ENCODE data around the gene TBC1D12. TPM values are rescaled to one million over a fixed set of nuclear protein-coding genes. Genes with fewer than 3 reads are reported as not detected.

Gene TBC1D12
- total and polyA plus RNA-seq, 7 donors = 1.5 to 5.4 (median 5.0) TPM

- no peak for ATAC-seq
- Histone ChIP-seq H3K4me1 (no peaks in the 10 kb centered on the region), H3K4me3 (no peak overlapping the region), H3K27ac (no peak overlapping the region), H3K9me3 (no peaks in the 10 kb centered on the region), H3K27me3 (ENCODE audit: insufficient read depth in 3 of 3, low read length in 2 of 3) (no peaks in the 10 kb centered on the region), H3K36me3 (ENCODE audit: insufficient read depth in 1 of 2, low read depth in 1 of 2) (peaks cover 0 to 15% of the 10 kb centered on the region in 2 donors)
- TF ChIP-seq, protein P1, sequence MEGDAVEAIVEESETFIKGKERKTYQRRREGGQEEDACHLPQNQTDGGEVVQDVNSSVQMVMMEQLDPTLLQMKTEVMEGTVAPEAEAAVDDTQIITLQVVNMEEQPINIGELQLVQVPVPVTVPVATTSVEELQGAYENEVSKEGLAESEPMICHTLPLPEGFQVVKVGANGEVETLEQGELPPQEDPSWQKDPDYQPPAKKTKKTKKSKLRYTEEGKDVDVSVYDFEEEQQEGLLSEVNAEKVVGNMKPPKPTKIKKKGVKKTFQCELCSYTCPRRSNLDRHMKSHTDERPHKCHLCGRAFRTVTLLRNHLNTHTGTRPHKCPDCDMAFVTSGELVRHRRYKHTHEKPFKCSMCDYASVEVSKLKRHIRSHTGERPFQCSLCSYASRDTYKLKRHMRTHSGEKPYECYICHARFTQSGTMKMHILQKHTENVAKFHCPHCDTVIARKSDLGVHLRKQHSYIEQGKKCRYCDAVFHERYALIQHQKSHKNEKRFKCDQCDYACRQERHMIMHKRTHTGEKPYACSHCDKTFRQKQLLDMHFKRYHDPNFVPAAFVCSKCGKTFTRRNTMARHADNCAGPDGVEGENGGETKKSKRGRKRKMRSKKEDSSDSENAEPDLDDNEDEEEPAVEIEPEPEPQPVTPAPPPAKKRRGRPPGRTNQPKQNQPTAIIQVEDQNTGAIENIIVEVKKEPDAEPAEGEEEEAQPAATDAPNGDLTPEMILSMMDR (IDR thresholded peaks at IDR 0.05) = no peak
- no peak for DNase-seq
- 76 to 79% (median 77%) methylated on average over 4 of the region's 4 CpGs for WGBS, 3 donors
- intact Hi-C loops (cut with DNase I) = no loop called here
Observed at GRCh38 chr10:94496010-94496409, 93.7 kb downstream of the TBC1D12 start.

DNA sequence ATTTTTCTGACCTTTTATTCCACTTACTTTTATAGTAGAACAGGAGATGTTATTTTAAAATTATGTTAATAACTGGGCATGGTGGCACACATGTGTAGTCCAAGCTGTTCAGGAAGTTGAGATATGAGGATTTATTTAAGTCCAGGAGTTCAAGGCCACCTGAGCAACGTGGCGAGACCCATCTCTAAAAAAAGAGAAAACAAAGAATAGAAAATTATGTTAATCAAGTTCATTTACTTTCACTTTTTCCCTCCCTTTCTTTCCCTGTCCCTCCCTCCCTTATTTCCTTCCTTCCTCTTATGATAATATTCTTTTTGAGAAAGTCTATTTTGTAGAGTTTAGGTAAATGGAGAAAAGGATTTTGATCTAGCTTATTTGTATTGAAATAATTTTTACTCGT, 94.3 kb downstream of the TBC1D12 start:
- Histone ChIP-seq H3K27ac (no peak overlapping the region), H3K36me3 (ENCODE audit: insufficient read depth in 1 of 2, low read depth in 1 of 2) (peaks cover 0 to 15% of the 10 kb centered on the region in 2 donors), H3K9me3 (no peaks in the 10 kb centered on the region), H3K27me3 (ENCODE audit: insufficient read depth in 3 of 3, low read length in 2 of 3) (no peaks in the 10 kb centered on the region), H3K4me1 (no peaks in the 10 kb centered on the region), H3K4me3 (no peak overlapping the region)
- intact Hi-C loops (cut with DNase I) = no loop called here
- TF ChIP-seq, protein P1 (IDR thresholded peaks at IDR 0.05) = no peak
- WGBS, 3 donors = 58 to 78% (median 64%) methylated on average over 3 of the region's 3 CpGs
- no peak for ATAC-seq
- no peak for DNase-seq

DNA sequence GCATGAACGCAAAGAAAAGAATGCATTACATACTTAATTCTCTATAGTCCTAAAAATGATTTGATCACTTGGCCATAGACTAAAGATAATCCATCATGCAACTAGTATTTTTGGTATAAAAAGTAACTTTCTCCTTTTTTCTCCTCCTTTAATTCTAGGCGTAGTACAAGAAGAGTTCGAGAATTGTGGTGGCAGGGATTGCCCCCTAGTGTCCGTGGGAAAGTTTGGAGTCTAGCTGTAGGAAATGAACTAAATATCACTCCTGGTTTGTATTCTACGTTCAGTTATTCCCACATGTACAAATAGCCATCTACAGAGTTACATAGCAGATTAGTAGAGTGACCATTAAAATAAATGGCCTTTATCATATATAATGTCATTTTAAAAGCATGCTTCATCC, 97.7 kb downstream of the TBC1D12 start:
- WGBS, 3 donors = 78 to 82% (median 79%) methylated on average over 5 of the region's 5 CpGs
- H3K9me3 ChIP-seq = no peaks in the 10 kb centered on the region
- H3K4me3 ChIP-seq = no peak overlapping the region
- peaks cover 0 to 14% of the 10 kb centered on the region in 2 donors for H3K36me3 ChIP-seq (ENCODE audit: insufficient read depth in 1 of 2, low read depth in 1 of 2)
- no peaks in the 10 kb centered on the region for H3K4me1 ChIP-seq
- intact Hi-C loops (cut with DNase I) = no loop called here
- no peaks in the 10 kb centered on the region for H3K27me3 ChIP-seq (ENCODE audit: insufficient read depth in 3 of 3, low read length in 2 of 3)
- DNase-seq = no peak
- TF ChIP-seq, protein P1 (IDR thresholded peaks at IDR 0.05) = no peak
- no peak overlapping the region for H3K27ac ChIP-seq
- ATAC-seq = no peak

GRCh38 chr10:94521276-94522250, 119.2 kb downstream of the TBC1D12 start:
- intact Hi-C loops (cut with DNase I) = no loop called here
- Histone ChIP-seq H3K27ac (no peak overlapping the region), H3K36me3 (ENCODE audit: insufficient read depth in 1 of 2, low read depth in 1 of 2) (peaks cover 0 to 26% of the 10 kb centered on the region in 2 donors), H3K4me3 (no peak overlapping the region), H3K4me1 (no peaks in the 10 kb centered on the region), H3K27me3 (ENCODE audit: insufficient read depth in 3 of 3, low read length in 2 of 3) (no peaks in the 10 kb centered on the region), H3K9me3 (no peaks in the 10 kb centered on the region)
- 76 to 78% (median 77%) methylated on average over 5 of the region's 5 CpGs for WGBS, 3 donors
- DNase-seq (no peak), ATAC-seq (no peak)
- TF ChIP-seq, protein P1 (IDR thresholded peaks at IDR 0.05) = no peak

Measured in psoas muscle (tissue), 8 donors.